ENCODE data around the gene TMEM53.

Gene TMEM53

DNA sequence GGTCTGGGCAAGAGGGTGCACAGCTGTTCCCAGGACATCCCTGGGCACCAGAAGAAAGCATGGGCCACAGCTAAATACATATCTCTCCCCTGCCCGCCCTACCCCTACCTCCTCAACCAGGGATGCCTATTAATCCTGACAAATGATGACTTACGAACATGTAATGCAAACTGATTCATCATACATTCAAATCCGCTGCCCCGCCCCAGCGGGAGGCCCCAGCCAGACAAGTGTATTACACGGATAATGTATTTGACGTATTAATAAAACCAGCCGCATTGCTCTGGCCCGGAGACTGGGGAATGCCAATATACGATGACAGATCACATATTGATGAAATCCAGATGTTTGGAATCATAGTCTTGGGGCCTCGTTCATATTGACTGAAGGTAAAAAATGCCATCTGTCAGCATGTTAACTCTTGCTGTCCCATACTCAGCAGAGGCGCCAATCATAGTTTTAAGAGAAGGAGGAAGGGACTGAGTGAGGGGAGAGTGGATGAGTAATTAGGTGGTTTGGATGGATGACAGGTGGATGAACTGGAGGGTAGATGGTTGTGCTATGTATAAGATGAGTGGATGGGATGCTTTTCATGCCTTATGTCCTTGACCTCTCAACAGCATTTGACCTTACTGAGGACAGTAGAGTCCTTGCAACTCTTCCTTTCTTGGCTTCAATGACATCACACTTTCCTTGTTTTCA, 68.2 kb downstream of the TMEM53 start:
- Histone ChIP-seq H3K79me2 (ENCODE audit: low read length) (no peaks in the 10 kb centered on the region), H3K9me2 (replicated peaks; ENCODE audit: insufficient read depth, low read length) (no peaks in the 10 kb centered on the region), H3K36me3 (replicated peaks; ENCODE audit: insufficient read depth, low read length) (no peaks in the 10 kb centered on the region), H2AFZ (ENCODE audit: low read length) (no peak overlapping the region), H3K4me1 (ENCODE audit: low read length) (no peaks in the 10 kb centered on the region), H3K4me2 (ENCODE audit: low read depth, low read length) (no peak overlapping the region), H3K9me3 (replicated peaks; ENCODE audit: insufficient read depth, low read length) (no peaks in the 10 kb centered on the region), H3K27me3 (replicated peaks; ENCODE audit: insufficient read depth, low read length) (peaks cover 35% of the 10 kb centered on the region), H3K4me3 (ENCODE audit: low read length) (no peak overlapping the region), H3F3A (ENCODE audit: insufficient read depth, low read length) (no peaks in the 10 kb centered on the region), H3K27ac (ENCODE audit: low read length) (no peak overlapping the region), H3K9ac (ENCODE audit: low read length) (no peak overlapping the region), H4K20me1 (ENCODE audit: insufficient read depth, low read length) (no peaks in the 10 kb centered on the region)
- TF ChIP-seq EZH2 (optimal IDR thresholded peaks at IDR 0.05; ENCODE audit: low read depth, low read length), result no peak
- TF ChIP-seq, protein P1, sequence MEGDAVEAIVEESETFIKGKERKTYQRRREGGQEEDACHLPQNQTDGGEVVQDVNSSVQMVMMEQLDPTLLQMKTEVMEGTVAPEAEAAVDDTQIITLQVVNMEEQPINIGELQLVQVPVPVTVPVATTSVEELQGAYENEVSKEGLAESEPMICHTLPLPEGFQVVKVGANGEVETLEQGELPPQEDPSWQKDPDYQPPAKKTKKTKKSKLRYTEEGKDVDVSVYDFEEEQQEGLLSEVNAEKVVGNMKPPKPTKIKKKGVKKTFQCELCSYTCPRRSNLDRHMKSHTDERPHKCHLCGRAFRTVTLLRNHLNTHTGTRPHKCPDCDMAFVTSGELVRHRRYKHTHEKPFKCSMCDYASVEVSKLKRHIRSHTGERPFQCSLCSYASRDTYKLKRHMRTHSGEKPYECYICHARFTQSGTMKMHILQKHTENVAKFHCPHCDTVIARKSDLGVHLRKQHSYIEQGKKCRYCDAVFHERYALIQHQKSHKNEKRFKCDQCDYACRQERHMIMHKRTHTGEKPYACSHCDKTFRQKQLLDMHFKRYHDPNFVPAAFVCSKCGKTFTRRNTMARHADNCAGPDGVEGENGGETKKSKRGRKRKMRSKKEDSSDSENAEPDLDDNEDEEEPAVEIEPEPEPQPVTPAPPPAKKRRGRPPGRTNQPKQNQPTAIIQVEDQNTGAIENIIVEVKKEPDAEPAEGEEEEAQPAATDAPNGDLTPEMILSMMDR (IDR thresholded peaks at IDR 0.05; ENCODE audit: low read length), result no peak
- no peak for TF ChIP-seq EZH2phosphoT487 (IDR thresholded peaks at IDR 0.05; ENCODE audit: low read length)
- no peak for DNase-seq

DNA sequence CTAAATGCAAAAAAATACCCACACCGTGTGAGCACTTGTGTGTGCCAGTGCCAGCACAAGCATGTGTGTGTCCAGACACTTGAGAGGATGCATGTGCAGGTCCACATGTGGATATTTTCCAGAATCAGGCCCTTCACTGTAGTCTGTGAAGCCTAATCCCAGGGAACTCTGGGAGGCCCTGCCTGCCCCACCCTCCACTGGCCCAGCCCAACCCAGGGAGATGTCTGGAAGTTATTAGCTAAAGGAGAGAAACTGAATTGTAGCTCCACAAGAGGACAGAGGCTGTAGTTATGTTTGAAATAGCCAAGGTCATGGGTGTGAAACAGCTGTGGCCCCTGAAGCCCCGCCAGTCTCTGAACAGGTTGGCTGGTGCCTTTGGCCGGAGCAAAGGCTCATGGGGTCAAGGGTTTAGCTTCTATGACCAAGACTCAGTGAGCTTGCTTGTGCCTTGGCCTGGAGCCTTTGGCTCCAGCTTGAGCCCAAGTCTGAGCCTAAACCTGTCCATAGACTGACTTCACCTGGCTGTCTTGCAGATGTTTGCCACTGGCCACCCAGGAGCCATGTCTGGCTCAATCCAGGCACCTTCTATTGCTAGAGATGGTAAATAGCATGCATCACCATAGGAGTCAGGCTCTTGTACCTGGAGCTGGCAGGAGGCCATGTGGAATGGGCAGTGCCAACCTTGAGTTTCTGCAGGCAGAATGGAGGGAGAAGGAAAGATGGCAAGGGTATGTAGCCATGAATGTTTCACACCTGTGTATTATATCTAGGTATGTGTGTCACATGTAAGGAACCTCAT, 69.9 kb downstream of the TMEM53 start:
- Histone ChIP-seq H4K20me1 (ENCODE audit: insufficient read depth, low read length) (no peaks in the 10 kb centered on the region), H3K4me2 (ENCODE audit: low read depth, low read length) (no peak overlapping the region), H3K9me3 (replicated peaks; ENCODE audit: insufficient read depth, low read length) (no peaks in the 10 kb centered on the region), H3K4me3 (ENCODE audit: low read length) (no peak overlapping the region), H3K9ac (ENCODE audit: low read length) (no peak overlapping the region), H3K27ac (ENCODE audit: low read length) (no peak overlapping the region), H3K27me3 (replicated peaks; ENCODE audit: insufficient read depth, low read length) (peaks cover 45% of the 10 kb centered on the region), H3F3A (ENCODE audit: insufficient read depth, low read length) (no peaks in the 10 kb centered on the region), H2AFZ (ENCODE audit: low read length) (no peak overlapping the region), H3K36me3 (replicated peaks; ENCODE audit: insufficient read depth, low read length) (no peaks in the 10 kb centered on the region), H3K4me1 (ENCODE audit: low read length) (no peaks in the 10 kb centered on the region), H3K9me2 (replicated peaks; ENCODE audit: insufficient read depth, low read length) (no peaks in the 10 kb centered on the region), H3K79me2 (ENCODE audit: low read length) (no peaks in the 10 kb centered on the region)
- TF ChIP-seq EZH2phosphoT487 (IDR thresholded peaks at IDR 0.05; ENCODE audit: low read length), result no peak
- TF ChIP-seq, protein P1 (IDR thresholded peaks at IDR 0.05; ENCODE audit: low read length), result no peak
- no peak for TF ChIP-seq EZH2 (optimal IDR thresholded peaks at IDR 0.05; ENCODE audit: low read depth, low read length)
- no peak for DNase-seq

GRCh38 chr1:44603718-44604117, 70.6 kb downstream of the TMEM53 start:
- Histone ChIP-seq H3K4me2 (ENCODE audit: low read depth, low read length) (no peak overlapping the region), H3K36me3 (replicated peaks; ENCODE audit: insufficient read depth, low read length) (no peaks in the 10 kb centered on the region), H3K27me3 (replicated peaks; ENCODE audit: insufficient read depth, low read length) (peaks cover 51% of the 10 kb centered on the region), H3K79me2 (ENCODE audit: low read length) (no peaks in the 10 kb centered on the region), H3K4me1 (ENCODE audit: low read length) (no peaks in the 10 kb centered on the region), H3K9ac (ENCODE audit: low read length) (no peak overlapping the region), H4K20me1 (ENCODE audit: insufficient read depth, low read length) (no peaks in the 10 kb centered on the region), H3K9me2 (replicated peaks; ENCODE audit: insufficient read depth, low read length) (no peaks in the 10 kb centered on the region), H3F3A (ENCODE audit: insufficient read depth, low read length) (no peaks in the 10 kb centered on the region), H2AFZ (ENCODE audit: low read length) (no peak overlapping the region), H3K9me3 (replicated peaks; ENCODE audit: insufficient read depth, low read length) (no peaks in the 10 kb centered on the region), H3K4me3 (ENCODE audit: low read length) (no peak overlapping the region), H3K27ac (ENCODE audit: low read length) (no peak overlapping the region)
- DNase-seq, result no peak
- TF ChIP-seq, protein P1 (IDR thresholded peaks at IDR 0.05; ENCODE audit: low read length), result no peak
- TF ChIP-seq EZH2 (optimal IDR thresholded peaks at IDR 0.05; ENCODE audit: low read depth, low read length) (no peak), EZH2phosphoT487 (IDR thresholded peaks at IDR 0.05; ENCODE audit: low read length) (no peak)

All from MM.1S (cell line).